ENCODE results near the gene TLE6.
"Not testable (repeated sequence)": the region's sequence is repeated elsewhere in the genome, so short reads cannot be mapped to it uniquely, and the experiment has no call there.

Gene TLE6

GRCh38 chr19:3004522-3004921, 27.2 kb downstream of the TLE6 start:
- no peak for DNase-seq (ENCODE audit: low read depth in 2 of 2)

- DNase-seq (ENCODE audit: low read depth in 2 of 2) = no peak
Measured at GRCh38 chr19:3005345-3005744, 28.0 kb downstream of the TLE6 start.

- DNase-seq (ENCODE audit: low read depth in 2 of 2) = no peak
Measured at GRCh38 chr19:3006075-3006767, 28.9 kb downstream of the TLE6 start.

GRCh38 chr19:3007975-3008374, 30.6 kb downstream of the TLE6 start:
- DNase-seq (ENCODE audit: low read depth in 2 of 2) = no peak

- DNase-seq (ENCODE audit: low read depth in 2 of 2) = no peak
Measured at GRCh38 chr19:3008994-3009393, 31.6 kb downstream of the TLE6 start.

GRCh38 chr19:3010871-3011270, 33.5 kb downstream of the TLE6 start:
- DNase-seq (ENCODE audit: low read depth in 2 of 2) = no peak

- DNase-seq (ENCODE audit: low read depth in 2 of 2) = not testable (repeated sequence)
Measured at GRCh38 chr19:3012059-3012458, 34.7 kb downstream of the TLE6 start.

- no peak for DNase-seq (ENCODE audit: low read depth in 2 of 2)
Measured at GRCh38 chr19:3012621-3013262, 35.4 kb downstream of the TLE6 start.

GRCh38 chr19:3013263-3013725, 35.9 kb downstream of the TLE6 start:
- no peak for DNase-seq (ENCODE audit: low read depth in 2 of 2)

GRCh38 chr19:3014135-3014534, 36.8 kb downstream of the TLE6 start:
- DNase-seq (ENCODE audit: low read depth in 2 of 2) = no peak

- DNase-seq (ENCODE audit: low read depth in 2 of 2) = no peak
Measured at GRCh38 chr19:3015126-3016057, 38.0 kb downstream of the TLE6 start.

- DNase-seq (ENCODE audit: low read depth in 2 of 2) = no peak
Measured at GRCh38 chr19:3017923-3018322, 40.6 kb downstream of the TLE6 start.

- DNase-seq (ENCODE audit: low read depth in 2 of 2) = no peak
Measured at GRCh38 chr19:3019211-3019854, 42.0 kb downstream of the TLE6 start.

GRCh38 chr19:3020321-3020960, 43.1 kb downstream of the TLE6 start:
- DNase-seq (ENCODE audit: low read depth in 2 of 2) = no peak

GRCh38 chr19:3024509-3024869, 47.1 kb downstream of the TLE6 start:
- no peak for DNase-seq (ENCODE audit: low read depth in 2 of 2)

- no peak for DNase-seq (ENCODE audit: low read depth in 2 of 2)
Measured at GRCh38 chr19:3024870-3025548, 47.6 kb downstream of the TLE6 start.

- no peak for DNase-seq (ENCODE audit: low read depth in 2 of 2)
Measured at GRCh38 chr19:3025549-3025886, 48.2 kb downstream of the TLE6 start.

GRCh38 chr19:3026768-3027167, 49.4 kb downstream of the TLE6 start:
- no peak for DNase-seq (ENCODE audit: low read depth in 2 of 2)

- no peak for DNase-seq (ENCODE audit: low read depth in 2 of 2)
Measured at GRCh38 chr19:3027292-3027691, 49.9 kb downstream of the TLE6 start.

GRCh38 chr19:3027981-3028304, 50.6 kb downstream of the TLE6 start:
- no peak for DNase-seq (ENCODE audit: low read depth in 2 of 2)

All from stimulated activated CD4-positive, alpha-beta T cell treated with anti-CD3 and anti-CD28 coated beads, Interleukin-1b, Interleukin-23, amount 100 ng/mL, for 1 hour (primary cell).